ENCODE data around the gene TRIM7. TPM values are rescaled to one million over a fixed set of nuclear protein-coding genes. Genes with fewer than 3 reads are reported as not detected.
A peak's percentile ranks its signal among the peaks of the same experiment; 100 is the strongest.

Gene TRIM7
- total RNA-seq, 2 experiments from 2014 or later = 1.9 to 2.0 TPM

GRCh38 chr5:181237729-181238385 lies 32.9 kb upstream of the TRIM7 start:
- ChIA-PET POLR2A (interaction anchor here (30.9 to 31.8 kb wide), 2 partner anchors 1 to 11 kb away, joined by 1091 read pairs; partner anchors contain the start of genes RACK1, TRIM41 and TRIM52), CTCF (no interaction called here)
- H3K27me3 Mint-ChIP-seq = no peaks in the 10 kb centered on the region
- DNase-seq = no peak
- peak overlapping the region; percentile 12 for H3K27ac Mint-ChIP-seq
- H3K4me3 Mint-ChIP-seq = no peak overlapping the region
- H3K4me1 Mint-ChIP-seq = peaks cover 62% of the 10 kb centered on the region
- H3K9me3 Mint-ChIP-seq = no peaks in the 10 kb centered on the region
- H3K36me3 Mint-ChIP-seq (ENCODE audit: low read depth) = peaks cover 94% of the 10 kb centered on the region

- Mint-ChIP-seq H3K4me1 (peaks cover 57% of the 10 kb centered on the region), H3K9me3 (no peaks in the 10 kb centered on the region), H3K27me3 (no peaks in the 10 kb centered on the region), H3K36me3 (ENCODE audit: low read depth) (peaks cover 91% of the 10 kb centered on the region), H3K27ac (no peak overlapping the region), H3K4me3 (no peak overlapping the region)
- DNase-seq = no peak
- ChIA-PET POLR2A (interaction anchor here (30.9 to 31.8 kb wide), 2 partner anchors 0 to 12 kb away, joined by 1091 read pairs; partner anchors contain the start of genes RACK1, TRIM41 and TRIM52), CTCF (no interaction called here)
Measured at GRCh38 chr5:181236954-181237641, 32.1 kb upstream of the TRIM7 start.

- Mint-ChIP-seq H3K27ac (peak overlapping the region; percentile 24), H3K36me3 (ENCODE audit: low read depth) (peaks cover 91% of the 10 kb centered on the region), H3K4me3 (no peak overlapping the region), H3K27me3 (no peaks in the 10 kb centered on the region), H3K9me3 (no peaks in the 10 kb centered on the region), H3K4me1 (peaks cover 51% of the 10 kb centered on the region)
- ChIA-PET POLR2A (interaction anchor here (2.1 to 31.8 kb wide), 3 partner anchors 1 to 22 kb away, joined by 5 to 1091 read pairs (median 1091); partner anchors contain the start of genes RACK1, TRIM41 and TRIM52), CTCF (no interaction called here)
- DNase-seq = no peak
Measured at GRCh38 chr5:181236471-181236870, 31.5 kb upstream of the TRIM7 start.

GRCh38 chr5:181235689-181236366 lies 30.8 kb upstream of the TRIM7 start:
- no peak for DNase-seq
- ChIA-PET POLR2A (interaction anchor here (1.1 to 31.8 kb wide), 5 partner anchors 1 to 51 kb away, joined by 4 to 1091 read pairs (median 6); partner anchors contain the start of genes RACK1, TRIM41 and TRIM52), CTCF (no interaction called here)
- Mint-ChIP-seq H3K27ac (peak overlapping the region; percentile 52), H3K9me3 (no peaks in the 10 kb centered on the region), H3K4me3 (no peak overlapping the region), H3K4me1 (peaks cover 44% of the 10 kb centered on the region), H3K36me3 (ENCODE audit: low read depth) (peaks cover 90% of the 10 kb centered on the region), H3K27me3 (no peaks in the 10 kb centered on the region)

DNA sequence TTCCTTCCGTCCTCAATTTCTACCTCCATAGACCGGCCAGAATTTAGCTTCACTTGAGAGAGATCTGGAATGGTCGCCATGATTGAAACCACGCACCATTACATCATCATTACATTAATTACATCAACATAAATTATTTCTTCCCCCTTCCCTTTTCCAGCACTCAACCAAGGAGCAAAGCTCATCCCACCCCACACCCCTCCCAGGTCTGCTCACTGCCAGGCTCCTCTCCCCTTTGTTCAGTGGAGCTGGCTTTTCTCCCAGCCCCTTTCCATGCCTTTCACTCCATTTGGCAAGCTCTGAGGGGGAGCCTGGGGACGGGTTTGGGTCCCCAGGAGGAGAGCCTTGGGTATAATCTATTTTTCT lies 30.3 kb upstream of the TRIM7 start:
- Mint-ChIP-seq H3K27ac (peak overlapping the region; percentile 52), H3K9me3 (no peaks in the 10 kb centered on the region), H3K27me3 (no peaks in the 10 kb centered on the region), H3K36me3 (ENCODE audit: low read depth) (peaks cover 86% of the 10 kb centered on the region), H3K4me1 (peaks cover 43% of the 10 kb centered on the region), H3K4me3 (no peak overlapping the region)
- DNase-seq = no peak
- ChIA-PET POLR2A (interaction anchor here (1.1 to 31.8 kb wide), 5 partner anchors 2 to 51 kb away, joined by 4 to 1091 read pairs (median 6); partner anchors contain the start of genes RACK1, TRIM41 and TRIM52), CTCF (no interaction called here)

GRCh38 chr5:181234455-181235306 lies 29.7 kb upstream of the TRIM7 start:
- DNase-seq = no peak

GRCh38 chr5:181233801-181234454 lies 28.9 kb upstream of the TRIM7 start:
- H3K27ac Mint-ChIP-seq = no peak overlapping the region
- H3K4me3 Mint-ChIP-seq = no peak overlapping the region
- H3K27me3 Mint-ChIP-seq = no peaks in the 10 kb centered on the region
- H3K9me3 Mint-ChIP-seq = no peaks in the 10 kb centered on the region
- peaks cover 84% of the 10 kb centered on the region for H3K36me3 Mint-ChIP-seq (ENCODE audit: low read depth)
- POLR2A ChIA-PET = interaction anchor here (30.9 to 31.8 kb wide), 2 partner anchors 3 to 15 kb away, joined by 1091 read pairs; partner anchors contain the start of genes RACK1, TRIM41 and TRIM52
- peaks cover 40% of the 10 kb centered on the region for H3K4me1 Mint-ChIP-seq
- CTCF ChIA-PET = no interaction called here
- no peak for DNase-seq

More at GRCh38 chr5:181234455-181235306, 29.7 kb upstream of the TRIM7 start:
- Mint-ChIP-seq H3K27me3 (no peaks in the 10 kb centered on the region), H3K9me3 (no peaks in the 10 kb centered on the region), H3K27ac (peak overlapping the region; percentile 2), H3K36me3 (ENCODE audit: low read depth) (peaks cover 84% of the 10 kb centered on the region), H3K4me3 (no peak overlapping the region), H3K4me1 (peaks cover 40% of the 10 kb centered on the region)
- CTCF ChIA-PET = no interaction called here
- POLR2A ChIA-PET = interaction anchor here (1.1 to 31.8 kb wide), 5 partner anchors 3 to 50 kb away, joined by 4 to 1091 read pairs (median 6); partner anchors contain the start of genes RACK1, TRIM41 and TRIM52

GRCh38 chr5:181233088-181233800 lies 28.2 kb upstream of the TRIM7 start:
- H3K27ac Mint-ChIP-seq = peak overlapping the region; percentile 42
- no peak overlapping the region for H3K4me3 Mint-ChIP-seq
- no peak for DNase-seq
- POLR2A ChIA-PET = interaction anchor here (0.9 to 31.8 kb wide), 3 partner anchors 4 to 16 kb away, joined by 3 to 1091 read pairs (median 1091); partner anchors contain the start of genes RACK1, TRIM41 and TRIM52
- H3K36me3 Mint-ChIP-seq (ENCODE audit: low read depth) = peaks cover 77% of the 10 kb centered on the region
- H3K4me1 Mint-ChIP-seq = peaks cover 35% of the 10 kb centered on the region
- no peaks in the 10 kb centered on the region for H3K9me3 Mint-ChIP-seq
- CTCF ChIA-PET = no interaction called here
- no peaks in the 10 kb centered on the region for H3K27me3 Mint-ChIP-seq

- Mint-ChIP-seq H3K36me3 (ENCODE audit: low read depth) (peaks cover 71% of the 10 kb centered on the region), H3K4me3 (no peak overlapping the region), H3K27me3 (no peaks in the 10 kb centered on the region), H3K4me1 (peaks cover 28% of the 10 kb centered on the region), H3K9me3 (no peaks in the 10 kb centered on the region), H3K27ac (peak overlapping the region; percentile 26)
- POLR2A ChIA-PET = interaction anchor here (0.9 to 31.8 kb wide), 2 partner anchors 8 to 16 kb away, joined by 3 to 1091 read pairs; partner anchors contain the start of genes RACK1 and TRIM52
- CTCF ChIA-PET = no interaction called here
- no peak for DNase-seq
Measured at GRCh38 chr5:181232593-181232992, 27.6 kb upstream of the TRIM7 start.

- H3K4me3 Mint-ChIP-seq = no peak overlapping the region
- ChIA-PET POLR2A (interaction anchor here (1.2 to 31.8 kb wide), 2 partner anchors 9 to 17 kb away, joined by 4 to 1091 read pairs; partner anchors contain the start of genes RACK1, TRIM41 and TRIM52), CTCF (no interaction called here)
- no peaks in the 10 kb centered on the region for H3K9me3 Mint-ChIP-seq
- DNase-seq = no peak
- H3K36me3 Mint-ChIP-seq (ENCODE audit: low read depth) = peaks cover 61% of the 10 kb centered on the region
- H3K27me3 Mint-ChIP-seq = no peaks in the 10 kb centered on the region
- no peak overlapping the region for H3K27ac Mint-ChIP-seq
- H3K4me1 Mint-ChIP-seq = peaks cover 24% of the 10 kb centered on the region
Measured at GRCh38 chr5:181231432-181231831, 26.4 kb upstream of the TRIM7 start.

DNA sequence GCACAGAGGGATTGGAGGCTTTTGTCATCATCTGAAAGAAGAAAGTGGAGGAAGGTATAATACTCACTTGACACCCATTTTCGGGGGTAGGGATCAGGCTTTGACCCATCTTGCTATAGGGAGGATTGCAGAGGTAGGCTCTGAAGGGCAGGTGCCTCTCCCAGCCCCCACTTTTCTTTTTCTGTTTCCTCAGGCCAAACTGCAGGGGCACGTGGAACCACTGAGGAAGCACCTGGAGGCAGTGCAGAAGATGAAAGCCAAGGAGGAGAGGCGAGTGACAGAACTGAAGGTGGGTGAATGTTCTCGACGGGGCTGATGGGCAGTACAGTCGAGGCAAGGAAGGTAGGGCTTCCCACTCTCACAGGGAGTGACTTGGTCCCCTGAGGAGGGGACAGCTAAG lies 25.6 kb upstream of the TRIM7 start:
- H3K9me3 Mint-ChIP-seq = no peaks in the 10 kb centered on the region
- peaks cover 26% of the 10 kb centered on the region for H3K4me1 Mint-ChIP-seq
- POLR2A ChIA-PET = interaction anchor here (1.2 to 31.8 kb wide), 3 partner anchors 8 to 40 kb away, joined by 4 to 1091 read pairs (median 5); partner anchors contain the start of genes RACK1, TRIM41 and TRIM52
- no peak overlapping the region for H3K4me3 Mint-ChIP-seq
- CTCF ChIA-PET = no interaction called here
- DNase-seq = no peak
- H3K27me3 Mint-ChIP-seq = no peaks in the 10 kb centered on the region
- H3K27ac Mint-ChIP-seq = no peak overlapping the region
- H3K36me3 Mint-ChIP-seq (ENCODE audit: low read depth) = peaks cover 56% of the 10 kb centered on the region

Data from activated CD4-positive, alpha-beta memory T cell treated with anti-CD3 and anti-CD28 coated beads, Interleukin-2, amount 10 ng/mL, durations not matched to agents 7 days and 5 days (primary cell).